PC-9 (cell line): Measurements from ENCODE around the gene SLC10A6.

Source experiments
- EZH2 ChIP-seq: fragments of 200-600 bp; sonication (generic); IDR thresholded peaks from 2 replicates; pipeline ENCODE4 v1.8.0; 2017; ENCODE audit warnings: antibody characterized with exemption, low read depth
- TF ChIP-seq, protein P1 (sequence below): fragments of 200-600 bp; sonication (generic); conservative IDR thresholded peaks from 2 replicates; pipeline ENCODE4 v1.6.1; 2017; ENCODE audit warnings: mixed run types, antibody characterized with exemption, mild to moderate bottlenecking, moderate library complexity

DNA sequence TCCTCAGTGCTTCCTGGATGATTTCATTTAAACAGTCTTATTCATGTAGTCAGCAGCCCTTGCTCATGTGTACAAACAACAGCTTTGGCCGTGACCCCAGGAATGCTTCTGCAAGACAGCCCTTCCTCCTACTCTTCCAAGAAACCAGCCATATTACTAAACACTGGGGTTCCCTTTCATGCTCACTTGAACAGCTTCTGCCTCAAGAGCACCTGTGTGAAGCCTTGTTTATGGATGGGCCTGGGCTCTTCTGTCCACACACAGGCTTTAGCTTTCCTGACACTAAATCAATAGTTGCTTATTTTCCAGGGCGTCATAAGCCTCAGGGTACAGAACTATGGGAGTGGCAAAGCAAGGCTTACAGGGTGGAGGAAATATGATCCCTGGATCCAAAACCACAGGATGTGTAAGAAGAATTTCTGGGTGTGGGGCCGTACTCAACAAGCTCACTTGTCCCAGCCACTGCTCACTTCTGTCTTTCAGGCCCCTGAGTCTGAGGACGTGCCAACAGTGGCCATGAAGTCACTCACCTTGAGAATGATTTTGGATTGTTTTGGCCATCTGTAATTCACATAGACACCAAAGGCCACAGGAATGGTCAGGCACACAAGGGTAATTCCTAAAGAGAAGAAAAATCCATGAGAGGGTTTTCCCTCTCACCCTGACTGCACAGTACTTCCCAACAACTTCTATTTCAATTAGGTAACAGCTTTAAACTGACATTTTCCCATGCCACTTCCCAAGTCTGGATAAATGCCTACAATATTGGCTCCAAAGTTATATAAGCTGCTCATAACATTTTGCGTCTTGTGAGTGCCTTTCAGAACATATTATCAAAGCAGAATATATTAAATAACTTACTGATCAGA lies 17.7 kb downstream of the SLC10A6 start:
- TF ChIP-seq, protein P1, sequence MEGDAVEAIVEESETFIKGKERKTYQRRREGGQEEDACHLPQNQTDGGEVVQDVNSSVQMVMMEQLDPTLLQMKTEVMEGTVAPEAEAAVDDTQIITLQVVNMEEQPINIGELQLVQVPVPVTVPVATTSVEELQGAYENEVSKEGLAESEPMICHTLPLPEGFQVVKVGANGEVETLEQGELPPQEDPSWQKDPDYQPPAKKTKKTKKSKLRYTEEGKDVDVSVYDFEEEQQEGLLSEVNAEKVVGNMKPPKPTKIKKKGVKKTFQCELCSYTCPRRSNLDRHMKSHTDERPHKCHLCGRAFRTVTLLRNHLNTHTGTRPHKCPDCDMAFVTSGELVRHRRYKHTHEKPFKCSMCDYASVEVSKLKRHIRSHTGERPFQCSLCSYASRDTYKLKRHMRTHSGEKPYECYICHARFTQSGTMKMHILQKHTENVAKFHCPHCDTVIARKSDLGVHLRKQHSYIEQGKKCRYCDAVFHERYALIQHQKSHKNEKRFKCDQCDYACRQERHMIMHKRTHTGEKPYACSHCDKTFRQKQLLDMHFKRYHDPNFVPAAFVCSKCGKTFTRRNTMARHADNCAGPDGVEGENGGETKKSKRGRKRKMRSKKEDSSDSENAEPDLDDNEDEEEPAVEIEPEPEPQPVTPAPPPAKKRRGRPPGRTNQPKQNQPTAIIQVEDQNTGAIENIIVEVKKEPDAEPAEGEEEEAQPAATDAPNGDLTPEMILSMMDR, result no peak
- TF ChIP-seq EZH2, result no peak
